Tibial artery (tissue), 4 donors: ENCODE measurements around the gene CALML6.

ENCODE experiments used
- DNase-seq, 2 donors: peaks; one replicate each; pipeline ENCODE4 v3.0.0-alpha.2; 2019
- H3K27ac ChIP-seq, 2 donors: fragments of 200-600 bp; sonication (generic) in 1 of 2; 1 replicate in 1 of 2; 2 replicates in 1 of 2; pipeline ENCODE4 v1.5.1; 2018 to 2019; ENCODE audit warnings: mild to moderate bottlenecking in 1 of 2
- H3K27me3 ChIP-seq, 2 donors: fragments of 200-600 bp; sonication (generic) in 1 of 2; one replicate each; pipeline versions ENCODE4 v1.5.1 to v1.6.0; 2016 to 2019
- H3K36me3 ChIP-seq, 3 donors: fragments of 200-600 bp; sonication (generic) in 2 of 3; one replicate each; pipeline ENCODE4 v1.5.1; 2016 to 2019; ENCODE audit warnings: mild to moderate bottlenecking in 2 of 3
- H3K4me1 ChIP-seq, 4 donors: fragments of 200-600 bp; sonication (generic) in 2 of 4; 1 replicate in 3 of 4; 2 replicates in 1 of 4; pipeline ENCODE4 v1.5.1; 2016 to 2019
- H3K4me3 ChIP-seq, 2 donors: fragments of 200-600 bp; sonication (generic) in 1 of 2; 1 replicate in 1 of 2; 2 replicates in 1 of 2; pipeline ENCODE4 v1.5.1; 2018 to 2019; ENCODE audit warnings: mild to moderate bottlenecking in 2 of 2
- H3K9me3 ChIP-seq, 3 donors: fragments of 200-600 bp; sonication (generic) in 1 of 3; one replicate each; pipeline ENCODE4 v1.5.1; 2016 to 2019
- CTCF ChIP-seq, 2 experiments: fragments of 200-600 bp in 1 of 2; fragments of 450-650 bp in 1 of 2; IDR thresholded peaks; one replicate each; pipeline ENCODE4 v1.5.1; 2017 to 2019; ENCODE audit warnings: antibody characterized with exemption in 2 of 2, mild to moderate bottlenecking in 1 of 2, moderate library complexity in 1 of 2
- intact Hi-C: fragments of 100-400 bp; cut with DNase I; formaldehyde crosslinking; loops from one replicate; pipeline ENCODE4 v1.15.0; 2023; ENCODE audit warnings: low total_unique reads

Gene CALML6

GRCh38 chr1:1965546-1965945 is 50.5 kb downstream of the CALML6 start:
- H3K4me3 ChIP-seq, result no peak overlapping the region

DNA sequence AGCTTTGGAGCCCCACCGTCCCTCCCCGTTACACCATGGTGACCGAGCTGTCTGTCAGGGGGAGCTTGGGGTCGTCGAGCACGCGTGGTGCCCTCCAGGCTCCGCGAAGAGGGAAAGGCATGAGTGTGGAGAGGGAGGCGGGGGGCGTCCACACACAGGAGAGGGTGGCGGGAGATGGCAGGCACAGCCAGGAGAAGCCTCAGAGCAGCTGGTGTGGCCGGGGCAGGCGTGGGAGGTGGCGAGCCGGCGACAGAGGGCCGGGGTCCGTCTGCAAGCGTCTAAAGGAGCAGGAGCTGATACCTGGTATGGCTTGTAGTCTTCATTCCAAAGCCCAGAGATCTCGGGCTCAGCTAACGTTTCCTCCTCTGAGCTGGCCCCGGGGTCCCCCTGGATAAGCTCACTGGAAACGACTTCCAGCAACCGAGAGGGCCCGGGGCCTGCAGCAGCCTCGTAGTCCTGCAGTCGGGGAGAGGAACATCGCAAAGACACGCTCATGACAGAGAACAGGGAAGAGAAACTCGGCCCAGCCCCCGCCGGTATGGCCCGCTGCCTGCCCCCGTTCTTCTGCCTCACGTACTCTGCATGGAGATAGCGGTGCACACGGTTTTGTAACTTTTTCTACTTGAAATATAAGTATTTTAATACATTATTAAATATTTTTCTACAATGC is 51.1 kb downstream of the CALML6 start:
- no peak for TF ChIP-seq CTCF (IDR thresholded peaks at IDR 0.05)
- H3K27me3 ChIP-seq, result peaks cover 0 to 79% of the 10 kb centered on the region in 2 donors
- H3K4me3 ChIP-seq, result no peak overlapping the region
- no peaks in the 10 kb centered on the region for H3K9me3 ChIP-seq
- no peaks in the 10 kb centered on the region for H3K36me3 ChIP-seq
- no peaks in the 10 kb centered on the region for H3K4me1 ChIP-seq
- H3K27ac ChIP-seq, result no peak overlapping the region
- intact Hi-C loops, result no loop called here
- no peak for DNase-seq

More at GRCh38 chr1:1965546-1965945, 50.5 kb downstream of the CALML6 start:
- Histone ChIP-seq H3K36me3 (no peaks in the 10 kb centered on the region), H3K27me3 (peaks cover 0 to 86% of the 10 kb centered on the region in 2 donors), H3K9me3 (no peaks in the 10 kb centered on the region), H3K4me1 (peaks cover 0 to 2% (median 0%) of the 10 kb centered on the region in 4 donors), H3K27ac (no peak overlapping the region)
- intact Hi-C loops, result no loop called here
- no peak for DNase-seq
- no peak for TF ChIP-seq CTCF (IDR thresholded peaks at IDR 0.05)
